ENCODE results near the gene PINLYP.

The PINLYP gene

GRCh38 chr19:43548706-43549105 is 26.9 kb upstream of the PINLYP start:
- DNase-seq (ENCODE audit: low read depth) = no peak

- no peak for DNase-seq (ENCODE audit: low read depth)
These were observed 24.0 kb upstream of the PINLYP start for GRCh38 chr19:43551399-43552197.

- DNase-seq (ENCODE audit: low read depth) = no peak
These were observed 23.5 kb upstream of the PINLYP start for GRCh38 chr19:43552198-43552450.

GRCh38 chr19:43552616-43553015 is 23.0 kb upstream of the PINLYP start:
- DNase-seq (ENCODE audit: low read depth) = no peak

- no peak for DNase-seq (ENCODE audit: low read depth)
These were observed 21.9 kb upstream of the PINLYP start for GRCh38 chr19:43553656-43554055.

- no peak for DNase-seq (ENCODE audit: low read depth)
These were observed 21.2 kb upstream of the PINLYP start for GRCh38 chr19:43554317-43554895.

GRCh38 chr19:43555185-43555770 is 20.3 kb upstream of the PINLYP start:
- peak; percentile 60 for DNase-seq (ENCODE audit: low read depth)

- DNase-seq (ENCODE audit: low read depth) = no peak
These were observed 14.9 kb upstream of the PINLYP start for GRCh38 chr19:43560687-43561086.

- no peak for DNase-seq (ENCODE audit: low read depth)
These were observed 14.2 kb upstream of the PINLYP start for GRCh38 chr19:43561139-43561970.

- DNase-seq (ENCODE audit: low read depth) = no peak
These were observed 13.3 kb upstream of the PINLYP start for GRCh38 chr19:43562226-43562697.

GRCh38 chr19:43562698-43563241 is 12.8 kb upstream of the PINLYP start:
- peak; percentile 73 for DNase-seq (ENCODE audit: low read depth)

GRCh38 chr19:43563816-43564457 is 11.7 kb upstream of the PINLYP start:
- no peak for DNase-seq (ENCODE audit: low read depth)

- no peak for DNase-seq (ENCODE audit: low read depth)
These were observed 10.8 kb upstream of the PINLYP start for GRCh38 chr19:43564800-43565199.

GRCh38 chr19:43569657-43570056 is 5.9 kb upstream of the PINLYP start:
- no peak for DNase-seq (ENCODE audit: low read depth)

GRCh38 chr19:43570174-43570791 is 5.3 kb upstream of the PINLYP start:
- DNase-seq (ENCODE audit: low read depth) = no peak

- no peak for DNase-seq (ENCODE audit: low read depth)
These were observed 3.4 kb upstream of the PINLYP start for GRCh38 chr19:43572171-43572588.

- no peak for DNase-seq (ENCODE audit: low read depth)
These were observed 1.0 kb upstream of the PINLYP start for GRCh38 chr19:43574424-43575155.

- no peak for DNase-seq (ENCODE audit: low read depth)
These were observed 616 bp downstream of the PINLYP start for GRCh38 chr19:43575955-43576878.

GRCh38 chr19:43578787-43579186 is 3.2 kb downstream of the PINLYP start:
- no peak for DNase-seq (ENCODE audit: low read depth)

GRCh38 chr19:43581467-43581866 is 5.9 kb downstream of the PINLYP start:
- DNase-seq (ENCODE audit: low read depth) = no peak
